Measurements from ENCODE around the gene APBB2.

DNA sequence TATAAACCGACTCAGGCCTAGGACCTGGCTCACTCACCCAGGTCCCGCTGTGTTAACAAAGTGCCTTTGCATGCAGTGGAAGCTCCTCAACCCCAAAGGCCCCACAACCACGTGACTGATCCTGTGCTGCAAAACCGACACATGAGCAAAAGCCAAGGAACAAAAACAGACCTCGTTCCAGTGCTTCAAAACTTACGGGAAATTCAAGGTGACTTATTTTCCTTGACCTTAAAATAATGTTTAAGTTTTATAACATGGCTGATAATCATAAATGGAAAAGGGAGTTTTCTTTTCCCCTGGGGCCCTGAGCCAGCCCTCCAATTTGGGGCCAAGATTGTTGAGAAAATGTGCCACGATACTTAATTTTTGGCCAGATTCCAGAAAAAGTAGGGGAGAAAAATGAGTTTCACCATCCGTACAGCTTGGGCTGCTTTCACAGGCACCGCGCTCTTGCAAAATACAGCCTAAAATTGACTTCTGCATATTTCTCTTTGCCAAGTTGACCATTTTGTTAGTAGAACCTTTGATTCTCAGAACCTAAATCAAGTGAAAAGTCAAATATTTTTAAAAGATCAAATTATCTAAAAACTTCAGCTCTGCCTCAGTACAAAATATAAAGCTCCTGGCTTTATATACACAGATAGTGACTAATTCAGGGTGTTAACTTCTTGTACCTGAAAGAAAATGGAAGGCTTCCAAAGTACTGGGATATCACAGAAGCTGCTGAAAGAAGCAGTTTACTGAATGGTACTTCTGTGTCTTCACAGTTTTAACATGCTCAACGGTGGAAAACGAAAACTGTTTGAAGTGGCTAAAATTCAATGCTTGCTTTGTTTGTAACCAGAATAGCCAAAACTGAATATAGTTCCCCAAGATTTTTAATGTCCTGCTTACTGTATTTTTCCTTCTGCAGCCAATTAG is 93.8 kb downstream of the APBB2 start:
- TF ChIP-seq, protein P1, sequence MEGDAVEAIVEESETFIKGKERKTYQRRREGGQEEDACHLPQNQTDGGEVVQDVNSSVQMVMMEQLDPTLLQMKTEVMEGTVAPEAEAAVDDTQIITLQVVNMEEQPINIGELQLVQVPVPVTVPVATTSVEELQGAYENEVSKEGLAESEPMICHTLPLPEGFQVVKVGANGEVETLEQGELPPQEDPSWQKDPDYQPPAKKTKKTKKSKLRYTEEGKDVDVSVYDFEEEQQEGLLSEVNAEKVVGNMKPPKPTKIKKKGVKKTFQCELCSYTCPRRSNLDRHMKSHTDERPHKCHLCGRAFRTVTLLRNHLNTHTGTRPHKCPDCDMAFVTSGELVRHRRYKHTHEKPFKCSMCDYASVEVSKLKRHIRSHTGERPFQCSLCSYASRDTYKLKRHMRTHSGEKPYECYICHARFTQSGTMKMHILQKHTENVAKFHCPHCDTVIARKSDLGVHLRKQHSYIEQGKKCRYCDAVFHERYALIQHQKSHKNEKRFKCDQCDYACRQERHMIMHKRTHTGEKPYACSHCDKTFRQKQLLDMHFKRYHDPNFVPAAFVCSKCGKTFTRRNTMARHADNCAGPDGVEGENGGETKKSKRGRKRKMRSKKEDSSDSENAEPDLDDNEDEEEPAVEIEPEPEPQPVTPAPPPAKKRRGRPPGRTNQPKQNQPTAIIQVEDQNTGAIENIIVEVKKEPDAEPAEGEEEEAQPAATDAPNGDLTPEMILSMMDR (IDR thresholded peaks at IDR 0.05): no peak
- TF ChIP-seq POLR2A (IDR thresholded peaks at IDR 0.05): no peak

Measured in heart left ventricle (tissue), 13 donors.